Left renal pelvis (tissue), 4 donors: ENCODE measurements around the gene CD164. TPM values are rescaled to one million over a fixed set of nuclear protein-coding genes. Genes with fewer than 3 reads are reported as not detected.

ENCODE experiments used
- polyA plus RNA-seq, 4 donors: library from polyadenylated mRNA; unstranded; fragments of 120-200 nt; gene quantifications; one replicate each; pipeline ENCODE4 v1.2.1, GENCODE V29; 2013; ENCODE audit not compliant: insufficient read length in 4 of 4

Gene CD164
- polyA plus RNA-seq, 4 donors: 351 to 598 (median 516) TPM

Other genes starting within 250 kb of the CD164 start
- 10 to 100 TPM in 3 of 4 donors, 1 to 10 TPM in 1; 4.8 to 19.8 (median 18.2) TPM for gene PPIL6, start 58.2 kb upstream of the CD164 start, polyA plus RNA-seq
- 10 to 100 TPM in 3 of 4 donors, 1 to 10 TPM in 1; 6.6 to 17.2 (median 15.2) TPM for gene SMPD2, start 58.3 kb upstream of the CD164 start, polyA plus RNA-seq
- 10 to 100 TPM; 19.1 to 45.9 (median 23.7) TPM for gene MICAL1, start 73.3 kb upstream of the CD164 start, polyA plus RNA-seq
- 10 to 100 TPM in 3 of 4 donors, 1 to 10 TPM in 1; 5.4 to 16.1 (median 15.3) TPM for gene ZBTB24, start 100.8 kb upstream of the CD164 start, polyA plus RNA-seq